C4-2B (cell line): ENCODE results near the gene TTC34.

Source experiments
- H3K27ac ChIP-seq: fragments of 450-650 bp; 2 replicates; pipeline ENCODE4 v1.5.1; 2017
- CTCF ChIP-seq: fragments of 450-650 bp; conservative IDR thresholded peaks from 2 replicates; pipeline ENCODE4 v1.5.1; 2017; ENCODE audit warnings: mild to moderate bottlenecking
- ZFX ChIP-seq: fragments of 450-650 bp; IDR thresholded peaks from 2 replicates; pipeline ENCODE4 v1.6.1; 2017

The TTC34 gene

GRCh38 chr1:2816786-2817185 is 15.3 kb upstream of the TTC34 start:
- TF ChIP-seq ZFX (no peak), CTCF (no peak)
- no peak overlapping the region for H3K27ac ChIP-seq

GRCh38 chr1:2815551-2815950 is 14.1 kb upstream of the TTC34 start:
- no peak overlapping the region for H3K27ac ChIP-seq
- no peak for TF ChIP-seq ZFX

GRCh38 chr1:2814511-2815075 is 13.1 kb upstream of the TTC34 start:
- TF ChIP-seq CTCF, result no peak
- TF ChIP-seq ZFX, result no peak
- H3K27ac ChIP-seq, result no peak overlapping the region

- TF ChIP-seq CTCF (no peak), ZFX (no peak)
- H3K27ac ChIP-seq, result no peak overlapping the region
Observed at GRCh38 chr1:2812939-2813653, 11.6 kb upstream of the TTC34 start.

- H3K27ac ChIP-seq, result no peak overlapping the region
- TF ChIP-seq ZFX, result no peak
- TF ChIP-seq CTCF, result no peak
Observed at GRCh38 chr1:2812136-2812535, 10.6 kb upstream of the TTC34 start.

GRCh38 chr1:2811533-2811918 is 10.0 kb upstream of the TTC34 start:
- no peak overlapping the region for H3K27ac ChIP-seq
- TF ChIP-seq CTCF, result no peak
- no peak for TF ChIP-seq ZFX

- no peak overlapping the region for H3K27ac ChIP-seq
- TF ChIP-seq CTCF (no peak), ZFX (no peak)
Observed at GRCh38 chr1:2810899-2811532, 9.5 kb upstream of the TTC34 start.

- TF ChIP-seq ZFX, result no peak
- no peak for TF ChIP-seq CTCF
Observed at GRCh38 chr1:2810281-2810680, 8.8 kb upstream of the TTC34 start.

More at GRCh38 chr1:2810281-2810680, 8.8 kb upstream of the TTC34 start:
- H3K27ac ChIP-seq, result no peak overlapping the region
